K562 (cell line): Measurements from ENCODE around the gene NINJ1. TPM values are rescaled to one million over a fixed set of nuclear protein-coding genes. Genes with fewer than 3 reads are reported as not detected.

ENCODE experiments used
- ATAC-seq: fragments of 200-7000 bp; cut with Tn5 transposase; 3 replicates; pipeline ENCODE4 v1.9.1; 2020; ENCODE audit warnings: moderate library complexity
- BruUV-seq: library from RNA; stranded (reverse); fragments of 400-500 nt; replicated peaks from 2 replicates; lab custom pipeline; 2021; lab: Mats Ljungman, UMichigan
- CTCF ChIA-PET: fragments of 300-600 bp; formaldehyde crosslinking; extraction: SDS; loops from one replicate; lab custom pipeline; 2021; ENCODE audit warnings: low intra/inter-chr PET ratio; lab: Yijun Ruan, JAX
- POLR2A ChIA-PET: fragments of 300-600, 350-650 bp; sonication (Branson Sonifier 250); formaldehyde crosslinking; extraction: SDS; loops from one replicate; lab custom pipeline; 2021; ENCODE audit warnings: antibody characterized with exemption, inconsistent platforms; lab: Yijun Ruan, JAX
- DNase-seq, 4 experiments: peaks; one replicate each; pipeline versions ENCODE4 v3.0.0 to v3.0.0-alpha.2; 2011 to 2018; ENCODE audit warnings: low spot score in 3 of 4, mixed read lengths in 3 of 4; ENCODE audit errors: extremely low read depth in 1 of 4
- FAIRE-seq: peaks from 2 replicates; lab custom pipeline; 2011; peaks lifted over from hg19 to GRCh38; lab: Jason Lieb, UNC
- H2AFZ ChIP-seq: 2 replicates; pipeline ENCODE4 v1.6.0; 2011; ENCODE audit warnings: low read depth, low read length, control low read depth, inconsistent platforms
- H3K27ac ChIP-seq: fragments of 200-600 bp; 3 replicates; pipeline ENCODE4 v1.8.0; 2011; ENCODE audit warnings: low read depth, mild to moderate bottlenecking, control low read depth, inconsistent platforms, low read length, moderate library complexity, mixed read lengths; ENCODE audit errors: extremely low read depth
- H3K27me3 ChIP-seq, 2 experiments: fragments of 300-600 bp in 1 of 2; 2 replicates in 1 of 2; 3 replicates in 1 of 2; pipeline versions ENCODE4 v1.6.0 to v1.8.0; 2011; ENCODE audit warnings: inconsistent platforms in 2 of 2, low read length in 2 of 2, mild to moderate bottlenecking in 1 of 2, mixed read lengths in 1 of 2, moderate library complexity in 1 of 2; ENCODE audit not compliant: control insufficient read depth in 2 of 2, insufficient read depth in 2 of 2
- H3K36me3 ChIP-seq: fragments of 300-600 bp; 3 replicates; pipeline ENCODE4 v1.8.0; 2011; ENCODE audit warnings: mild to moderate bottlenecking, low read length, inconsistent platforms; ENCODE audit not compliant: control insufficient read depth, insufficient read depth
- H3K4me1 ChIP-seq, 2 experiments: fragments of 200-600 bp in 1 of 2; replicated peaks in 1 of 2; 2 replicates in 1 of 2; 3 replicates in 1 of 2; pipeline versions ENCODE4 v1.5.1 to v1.8.0; 2011; ENCODE audit warnings: inconsistent platforms in 2 of 2, low read length in 2 of 2, mild to moderate bottlenecking in 1 of 2, mixed read lengths in 1 of 2, moderate library complexity in 1 of 2; ENCODE audit not compliant: control insufficient read depth in 2 of 2, insufficient read depth in 2 of 2
- H3K4me2 ChIP-seq: 2 replicates; pipeline ENCODE4 v1.6.1; 2011; ENCODE audit warnings: low read length, control low read depth, inconsistent platforms, mixed read lengths; ENCODE audit not compliant: insufficient read depth
- H3K4me3 ChIP-seq: fragments of 200-600 bp; sonication (generic), shearing (Covaris generic); 2 replicates; pipeline ENCODE4 v1.5.1; 2016; ENCODE audit warnings: control low read depth, inconsistent platforms
- H3K79me2 ChIP-seq: fragments of 200-600 bp; 3 replicates; pipeline ENCODE4 v1.8.0; 2011; ENCODE audit warnings: low read length, inconsistent platforms; ENCODE audit not compliant: control insufficient read depth, insufficient read depth
- H3K9ac ChIP-seq, 2 experiments: 2 replicates each; pipeline versions ENCODE4 v1.6.0 to v1.6.1; 2011; ENCODE audit warnings: low read depth in 2 of 2, low read length in 2 of 2, control low read depth in 1 of 2, inconsistent platforms in 1 of 2, mild to moderate bottlenecking in 1 of 2, mixed read lengths in 1 of 2; ENCODE audit not compliant: insufficient read depth in 1 of 2
- H3K9me1 ChIP-seq: one replicate; pipeline ENCODE4 v1.6.0; 2011; ENCODE audit warnings: inconsistent platforms, mild to moderate bottlenecking, low read length, moderate library complexity; ENCODE audit not compliant: control insufficient read depth, insufficient read depth
- H3K9me3 ChIP-seq: replicated peaks from 2 replicates; pipeline ENCODE4 v1.5.1; 2011; ENCODE audit warnings: low read depth, low read length, inconsistent platforms; ENCODE audit not compliant: control insufficient read depth, insufficient read depth
- H4K20me1 ChIP-seq: replicated peaks from 2 replicates; pipeline ENCODE4 v1.6.1; 2011; ENCODE audit warnings: low read length, inconsistent platforms, mixed read lengths; ENCODE audit not compliant: control insufficient read depth, insufficient read depth
- C11orf30 ChIP-seq: fragments of 450-650 bp; IDR thresholded peaks from 2 replicates; pipeline ENCODE4 v1.6.1; 2016; ENCODE audit warnings: low read depth, mild to moderate bottlenecking
- MLX ChIP-seq, 2 experiments: fragments of 450-650 bp in 1 of 2; sonication (generic) in 1 of 2; formaldehyde crosslinking; conservative IDR thresholded peaks; 2 replicates each; pipeline versions ENCODE4 v1.4.0 to v1.8.1; 2020 to 2022; ENCODE audit warnings: mild to moderate bottlenecking in 1 of 2, missing genetic modification reagents in 1 of 2
- POLR2AphosphoS5 ChIP-seq: IDR thresholded peaks from 2 replicates; pipeline ENCODE4 v1.6.1; 2011; ENCODE audit warnings: mild to moderate bottlenecking, low read depth, low read length, moderate library complexity; ENCODE audit not compliant: control insufficient read depth, insufficient read depth
- PRDM10 ChIP-seq: fragments of 450-650 bp; IDR thresholded peaks from 2 replicates; pipeline ENCODE4 v1.6.1; 2018; ENCODE audit not compliant: partially characterized antibody
- RBBP5 ChIP-seq: fragments of 200-600 bp; sonication (generic); IDR thresholded peaks from 2 replicates; pipeline ENCODE4 v1.6.1; 2012; ENCODE audit warnings: borderline replicate concordance, mild to moderate bottlenecking, low read length, control low read depth, inconsistent platforms; ENCODE audit not compliant: insufficient read depth, poor library complexity, severe bottlenecking
- SIN3A ChIP-seq, 2 experiments: fragments of 150-350 bp in 1 of 2; IDR thresholded peaks; 2 replicates each; pipeline ENCODE4 v1.6.1; 2011 to 2016; ENCODE audit warnings: borderline replicate concordance in 2 of 2, low read depth in 2 of 2, low read length in 2 of 2, mild to moderate bottlenecking in 2 of 2, moderate library complexity in 2 of 2; ENCODE audit not compliant: control insufficient read depth in 1 of 2
- TFAM ChIP-seq: fragments of 250-450 bp; sonication (Bioruptor Pico); conservative IDR thresholded peaks from 2 replicates; pipeline ENCODE4 v1.5.0; 2021; ENCODE audit warnings: mild to moderate bottlenecking, moderate library complexity
- YY1 ChIP-seq, 3 experiments: IDR thresholded peaks; 2 replicates each; pipeline ENCODE4 v1.6.1; 2011; ENCODE audit warnings: low read length in 2 of 3, mild to moderate bottlenecking in 2 of 3, moderate library complexity in 2 of 3, borderline replicate concordance in 1 of 3, control low read depth in 1 of 3, low read depth in 1 of 3; ENCODE audit not compliant: insufficient read depth in 3 of 3, insufficient replicate concordance in 2 of 3, control insufficient read depth in 1 of 3, insufficient read length in 1 of 3; ENCODE audit errors: extremely low read depth in 1 of 3
- ZNF140 ChIP-seq: fragments of 250-450 bp; sonication (Bioruptor Pico); IDR thresholded peaks from 2 replicates; pipeline ENCODE4 v1.8.0; 2021; ENCODE audit warnings: moderate library complexity, mild to moderate bottlenecking, inconsistent platforms
- WGBS: fragments of 100-300 bp; shearing (Covaris generic); methylation state at CpG from one replicate; pipeline ENCODE4 v1.1.6; 2016; ENCODE audit warnings: low coverage, mixed read lengths; ENCODE audit not compliant: insufficient coverage; ENCODE audit errors: missing lambda C conversion rate; 5-methylcytosine and 5-hydroxymethylcytosine counted together
- in situ Hi-C: fragments of 300-500 bp; cut with MboI; formaldehyde crosslinking; loops from 4 replicates; pipeline ENCODE4 v1.15.0; 2018; ENCODE audit warnings: inconsistent platforms, mixed read lengths
- intact Hi-C: fragments of 100-400 bp; cut with micrococcal nuclease; formaldehyde crosslinking; loops from 2 replicates; pipeline ENCODE4 v1.14.2; 2022
- polyA plus RNA-seq, 8 experiments: library from polyadenylated mRNA; depleted of rRNA in 4 of 8; stranded (reverse) in 5 of 8; unstranded in 3 of 8; fragments of >200 nt; fragmentation: Nextera tagmentation in 2 of 8; fragmentation: Illumina TruSeq in 1 of 8; extraction: Ambion mirVana in 2 of 8; extraction: Trizol in 1 of 8; gene quantifications; 2 replicates each; pipeline versions ENCODE4 v1.2.1 to v1.2.3, GENCODE V29; 2011 to 2014; ENCODE audit warnings: inconsistent platforms in 1 of 8, missing spikeins in 1 of 8
- total RNA-seq, 7 experiments: library from RNA; depleted of rRNA in 6 of 7; stranded (reverse); fragments of >200 nt in 6 of 7; fragmentation: Illumina TruSeq in 2 of 7; extraction: Trizol in 2 of 7; gene quantifications; 2 replicates each; pipeline versions ENCODE4 v1.2.1 to v1.2.3, GENCODE V29; 2011 to 2021; ENCODE audit warnings: low replicate concordance in 1 of 7

Gene NINJ1
- total and polyA plus RNA-seq, 9 of the 15 experiments (the other 6 are each of a cell fraction or from before 2014, with no cell fraction given): 0.13 to 8.4 (median 4.9) TPM

- no peak for TF ChIP-seq C11orf30
- no peak for TF ChIP-seq ZNF140 (CRISPR knock-in tag)
- TF ChIP-seq SIN3A (IDR thresholded peaks at IDR 0.05; ENCODE audit: borderline replicate concordance in 2 of 2, control insufficient read depth in 1 of 2, low read depth in 2 of 2, low read length in 2 of 2): no peak
- no peak for TF ChIP-seq PRDM10
Observed at GRCh38 chr9:93096811-93097382, 37.2 kb downstream of the NINJ1 start (continued).

GRCh38 chr9:93096131-93096802 lies 37.8 kb downstream of the NINJ1 start, which contains the start of gene CARD19:
Gene CARD19 (plus strand): TSS chr9:93096217. CDS start chr9:93096346, 129 bp downstream.
- ChIA-PET CTCF (no interaction called here), POLR2A (interaction anchor here (0.6 to 2.9 kb wide), 7 partner anchors 12 to 918 kb away, joined by 3 to 17 read pairs (median 4); partner anchors contain the start of gene FAM120AOS)
- Histone ChIP-seq H3K4me1 (peaks cover 26 to 52% of the 10 kb centered on the region in 2 experiments), H4K20me1 (0 out of 2 replicates have a peak, but pooled peaks cover 4% of the 10 kb centered on the region), H3K9me1 (peaks cover 4% of the 10 kb centered on the region), H3K9me3 (no peaks in the 10 kb centered on the region), H3K9ac (peak within 1 kb of the TSS; percentile 94 to 98), H3K36me3 (no peaks in the 10 kb centered on the region), H3K4me3 (peak within 1 kb of the TSS; percentile 75), H3K27ac (peak within 1 kb of the TSS; percentile 99), H3K27me3 (no peaks in the 10 kb centered on the region), H3K79me2 (no peaks in the 10 kb centered on the region; the same call in 2 of the 3 replicates), H2AFZ (peak within 1 kb of the TSS; percentile 81), H3K4me2 (peak within 1 kb of the TSS; percentile 90)
- 2% methylated on average over 36 of the region's 65 CpGs for WGBS
- ATAC-seq (no peak), FAIRE-seq (no peak), DNase-seq (peak in 3 of 4 experiments; percentile 29 to 55 (median 50))
- intact Hi-C loops: loop anchor here (5.0 kb wide), 1 partner anchor 34 kb away; no protein-coding TSS in a partner anchor
- TSS peak; percentile 40 for BruUV-seq
- in situ Hi-C loops: no loop called here
- peak; percentile 71 for TF ChIP-seq RBBP5
- no peak for TF ChIP-seq MLX (CRISPR knock-in tag; conservative IDR thresholded peaks at IDR 0.05)
- TF ChIP-seq YY1 (IDR thresholded peaks at IDR 0.05; ENCODE audit: borderline replicate concordance in 1 of 3, control insufficient read depth in 1 of 3, extremely low read depth in 1 of 3, insufficient read depth in 3 of 3, insufficient read length in 1 of 3, insufficient replicate concordance in 2 of 3, low read depth in 1 of 3, low read length in 2 of 3): peak in 2 of 3 experiments; percentile 46 to 49
- TF ChIP-seq POLR2AphosphoS5: 0 out of 2 replicates have a peak, but pooled peaks have one; percentile 29
- TF ChIP-seq TFAM (CRISPR knock-in tag): no peak
